IMR-90 (cell line): ENCODE data around the gene KCTD18. TPM values are rescaled to one million over a fixed set of nuclear protein-coding genes. Genes with fewer than 3 reads are reported as not detected.

Experiments
- ATAC-seq: fragments of 200-7000 bp; cut with Tn5 transposase; 2 replicates; pipeline ENCODE4 v1.9.1; 2020; ENCODE audit warnings: low read depth, mild to moderate bottlenecking, moderate library complexity
- BruUV-seq: library from RNA; stranded (reverse); fragments of 400-500 nt; replicated peaks from 2 replicates; lab custom pipeline; 2021; lab: Mats Ljungman, UMichigan
- CTCF ChIA-PET: fragments of 300-600 bp; formaldehyde crosslinking; extraction: SDS; loops from one replicate; lab custom pipeline; 2021; ENCODE audit warnings: antibody characterized with exemption; lab: Yijun Ruan, JAX
- POLR2A ChIA-PET: fragments of 300-600 bp; sonication (Branson Sonifier 250); formaldehyde crosslinking; loops from one replicate; lab custom pipeline; 2022; ENCODE audit warnings: antibody characterized with exemption; ENCODE audit not compliant: unreplicated experiment; lab: Charles Lee
- DNase-seq: peaks from one replicate; pipeline ENCODE4 v3.0.0; 2013
- H2AFZ ChIP-seq: replicated peaks from 2 replicates; pipeline ENCODE3; 2013; ENCODE audit warnings: low read length, mild to moderate bottlenecking; ENCODE audit not compliant: poor library complexity
- H2AK5ac ChIP-seq: 2 replicates; pipeline ENCODE4 v1.6.1; 2013; ENCODE audit warnings: low read depth, low read length, inconsistent platforms
- H2AK9ac ChIP-seq: replicated peaks from 2 replicates; pipeline ENCODE3; 2013; ENCODE audit warnings: mild to moderate bottlenecking, low read depth, low read length, moderate library complexity; ENCODE audit not compliant: poor library complexity
- H2BK120ac ChIP-seq: 2 replicates; pipeline ENCODE4 v1.6.1; 2013; ENCODE audit warnings: low read depth, low read length, inconsistent platforms
- H2BK15ac ChIP-seq: 3 replicates; pipeline ENCODE4 v1.6.1; 2013; ENCODE audit warnings: low read depth, low read length, inconsistent platforms
- H2BK20ac ChIP-seq: 2 replicates; pipeline ENCODE4 v1.6.1; 2013; ENCODE audit warnings: low read depth, mild to moderate bottlenecking, inconsistent platforms, low read length, moderate library complexity
- H2BK5ac ChIP-seq: 2 replicates; pipeline ENCODE4 v1.6.1; 2013; ENCODE audit warnings: mild to moderate bottlenecking, low read depth, low read length, inconsistent platforms; ENCODE audit not compliant: poor library complexity, severe bottlenecking
- H3K14ac ChIP-seq: replicated peaks from 2 replicates; pipeline ENCODE4 v1.6.1; 2013; ENCODE audit warnings: low read depth, low read length, inconsistent platforms
- H3K18ac ChIP-seq: 2 replicates; pipeline ENCODE4 v1.6.1; 2013; ENCODE audit warnings: low read depth, low read length, control low read depth
- H3K23ac ChIP-seq: 2 replicates; pipeline ENCODE4 v1.6.1; 2013; ENCODE audit warnings: low read depth, low read length, inconsistent platforms
- H3K27ac ChIP-seq: 2 replicates; pipeline ENCODE4 v1.5.1; 2013; ENCODE audit warnings: mild to moderate bottlenecking, control low read depth, low read length; ENCODE audit not compliant: insufficient read depth
- H3K27me3 ChIP-seq: 2 replicates; pipeline ENCODE4 v1.6.1; 2013; ENCODE audit warnings: low read length; ENCODE audit not compliant: control insufficient read depth, insufficient read depth
- H3K36me3 ChIP-seq: 2 replicates; pipeline ENCODE4 v1.6.1; 2013; ENCODE audit warnings: low read length, mixed read lengths; ENCODE audit not compliant: control insufficient read depth, insufficient read depth
- H3K4ac ChIP-seq: 2 replicates; pipeline ENCODE4 v1.6.1; 2013; ENCODE audit warnings: low read depth, low read length, inconsistent platforms
- H3K4me1 ChIP-seq: 2 replicates; pipeline ENCODE4 v1.6.1; 2013; ENCODE audit warnings: low read length, mixed read lengths; ENCODE audit not compliant: control insufficient read depth, insufficient read depth
- H3K4me2 ChIP-seq: 2 replicates; pipeline ENCODE4 v1.6.1; 2013; ENCODE audit warnings: low read depth, mild to moderate bottlenecking, control low read depth, low read length, moderate library complexity
- H3K4me3 ChIP-seq: 2 replicates; pipeline ENCODE4 v1.5.1; 2013; ENCODE audit warnings: low read depth, mild to moderate bottlenecking, control low read depth, low read length, moderate library complexity; ENCODE audit not compliant: insufficient read depth
- H3K56ac ChIP-seq: 2 replicates; pipeline ENCODE4 v1.6.1; 2013; ENCODE audit warnings: low read length, inconsistent platforms; ENCODE audit not compliant: insufficient read depth; ENCODE audit errors: extremely low read depth
- H3K79me1 ChIP-seq, 2 experiments: 2 replicates each; pipeline ENCODE4 v1.6.1; 2013; ENCODE audit warnings: low read length in 2 of 2, inconsistent platforms in 1 of 2, low read depth in 1 of 2
- H3K9ac ChIP-seq: 2 replicates; pipeline ENCODE4 v1.6.1; 2013; ENCODE audit warnings: low read depth, low read length, control low read depth
- H3K9me1 ChIP-seq: 2 replicates; pipeline ENCODE4 v1.6.1; 2013; ENCODE audit warnings: low read length, inconsistent platforms; ENCODE audit not compliant: insufficient read depth
- H3K9me3 ChIP-seq: 2 replicates; pipeline ENCODE4 v1.6.1; 2013; ENCODE audit warnings: low read length; ENCODE audit not compliant: control insufficient read depth, insufficient read depth
- H4K20me1 ChIP-seq: 2 replicates; pipeline ENCODE4 v1.6.1; 2013; ENCODE audit warnings: low read length, inconsistent platforms; ENCODE audit not compliant: insufficient read depth
- H4K5ac ChIP-seq: 2 replicates; pipeline ENCODE4 v1.6.1; 2013; ENCODE audit warnings: mild to moderate bottlenecking, low read depth, low read length, control low read depth
- H4K8ac ChIP-seq, 2 experiments: 2 replicates each; pipeline ENCODE4 v1.6.1; 2013; ENCODE audit warnings: low read depth in 2 of 2, low read length in 2 of 2, control low read depth in 1 of 2, inconsistent platforms in 1 of 2
- H4K91ac ChIP-seq: 2 replicates; pipeline ENCODE4 v1.6.1; 2013; ENCODE audit warnings: low read depth, low read length, inconsistent platforms; ENCODE audit not compliant: insufficient read depth
- BHLHE40 ChIP-seq: fragments of 150-350 bp; IDR thresholded peaks from 2 replicates; pipeline ENCODE4 v1.6.1; 2016; ENCODE audit warnings: mild to moderate bottlenecking, low read depth, low read length
- MAFK ChIP-seq: IDR thresholded peaks from 2 replicates; pipeline ENCODE4 v1.6.1; 2012; ENCODE audit warnings: low read depth, low read length, improper control_type of control experiment
- MAZ ChIP-seq: IDR thresholded peaks from 2 replicates; pipeline ENCODE4 v1.6.1; 2012; ENCODE audit warnings: low read depth, mild to moderate bottlenecking, low read length, improper control_type of control experiment, moderate library complexity, borderline replicate concordance
- WGBS, 2 experiments: methylation state at CpG; one replicate each; pipeline versions ENCODE4 v1.1.5 to v1.1.7; 2013; ENCODE audit warnings: missing lambda C conversion rate in 2 of 2; ENCODE audit not compliant: insufficient read length in 1 of 2; ENCODE audit errors: extremely low coverage in 2 of 2; 5-methylcytosine and 5-hydroxymethylcytosine counted together
- dilution Hi-C: fragments of 300-500 bp; cut with HindIII; formaldehyde crosslinking; loops from one replicate; pipeline ENCODE4 v1.14.3; 2018; ENCODE audit warnings: low sequenced_read_pairs; ENCODE audit not compliant: unreplicated experiment
- in situ Hi-C: fragments of 300-500 bp; cut with MboI; formaldehyde crosslinking; loops from 3 replicates; pipeline ENCODE4 v1.14.3; 2019; ENCODE audit warnings: low sequenced_read_pairs, inconsistent platforms, mixed read lengths
- intact Hi-C: fragments of 100-400 bp; cut with micrococcal nuclease; formaldehyde crosslinking; loops from 2 replicates; pipeline ENCODE4 v1.10.0; 2022
- polyA plus RNA-seq, 3 experiments: library from polyadenylated mRNA; depleted of rRNA; stranded (reverse); fragments of >200 nt; gene quantifications; 2 replicates each; pipeline ENCODE4 v1.2.3, GENCODE V29; 2012; ENCODE audit warnings: low replicate concordance in 1 of 3
- total RNA-seq: library from RNA; depleted of rRNA; stranded (reverse); fragments of >200 nt; gene quantifications from 2 replicates; pipeline ENCODE4 v1.2.3, GENCODE V29; 2012

KCTD18 gene
- total and polyA plus RNA-seq, 2 of the 4 experiments (the other 2 are of a cell fraction): 6.7 to 10.4 TPM

GRCh38 chr2:200455958-200456421, 53.9 kb downstream of the KCTD18 start:
- ChIA-PET POLR2A (no interaction called here), CTCF (no interaction called here)
- intact Hi-C loops (no loop called here), dilution Hi-C loops (no loop called here), in situ Hi-C loops (no loop called here)
- Histone ChIP-seq H2BK20ac (no peak overlapping the region), H2AK5ac (peak overlapping the region; percentile 36; the same call in 1 of the 2 replicates), H2BK120ac (peak overlapping the region; percentile 13; the same call in 1 of the 2 replicates), H3K27ac (no peak overlapping the region), H3K18ac (peak overlapping the region; percentile 1; the same call in 1 of the 2 replicates), H3K9ac (no peak overlapping the region), H4K91ac (0 out of 2 replicates have a peak overlapping the region, but pooled peaks have one; percentile 26), H3K14ac (no peak overlapping the region; the same call in 1 of the 2 replicates), H3K27me3 (no peaks in the 10 kb centered on the region), H3K4me1 (peaks cover 10% of the 10 kb centered on the region), H3K56ac (no peak overlapping the region), H3K9me3 (no peaks in the 10 kb centered on the region), H4K20me1 (peaks cover 12% of the 10 kb centered on the region), H3K4ac (peak overlapping the region; percentile 14; the same call in 1 of the 2 replicates), H4K5ac (no peak overlapping the region), H3K4me3 (no peak overlapping the region), H2AK9ac (no peak overlapping the region), H2BK15ac (0 out of 3 replicates have a peak overlapping the region, but pooled peaks have one; percentile 1), H3K4me2 (no peak overlapping the region), H2AFZ (peak overlapping the region; percentile 1), H3K23ac (peak overlapping the region; percentile 21; the same call in 1 of the 2 replicates), H3K79me1 (peaks cover 12 to 54% of the 10 kb centered on the region in 2 experiments), H2BK5ac (peak overlapping the region; percentile 29), H4K8ac (peak overlapping the region in 1 of 2 experiments; percentile 21; a peak in 1 of 4 replicates), H3K9me1 (peaks cover 19% of the 10 kb centered on the region), H3K36me3 (peaks cover 24% of the 10 kb centered on the region)
- DNase-seq: no peak
- no TSS peak for BruUV-seq
- ATAC-seq: peak; percentile 6; the same call in 1 of the 2 replicates
- peak; percentile 6; the same call in 1 of the 2 replicates for TF ChIP-seq MAFK
- TF ChIP-seq BHLHE40: no peak
- no peak for TF ChIP-seq MAZ
- 80% methylated on average over 4 of the region's 4 CpGs; no CpG with 5 or more reads in 1 of the 2 experiments for WGBS, 2 experiments
